ENCODE measurements around the gene CRYBG2.

- TF ChIP-seq CTCF (IDR thresholded peaks at IDR 0.05) (no peak), EZH2 (IDR thresholded peaks at IDR 0.05) (no peak), EZH2phosphoT487 (IDR thresholded peaks at IDR 0.05) (no peak)
Observed at GRCh38 chr1:26281971-26282370, 72.0 kb downstream of the CRYBG2 start.

All from neural progenitor cell (in vitro differentiated cells).